Activated CD4-positive, alpha-beta T cell treated with anti-CD3 and anti-CD28 coated beads, Interleukin-10, Interleukin-2, amounts not matched to agents 100 ng/mL and 50 ng/mL, durations not matched to agents 16 hours and 8 hours (primary cell): ENCODE measurements around the gene NTPCR.
A peak's percentile ranks its signal among the peaks of the same experiment; 100 is the strongest.

ENCODE experiments used
- DNase-seq: peaks from one replicate; pipeline ENCODE4 v3.0.0-alpha.2; 2020

The NTPCR gene

DNA sequence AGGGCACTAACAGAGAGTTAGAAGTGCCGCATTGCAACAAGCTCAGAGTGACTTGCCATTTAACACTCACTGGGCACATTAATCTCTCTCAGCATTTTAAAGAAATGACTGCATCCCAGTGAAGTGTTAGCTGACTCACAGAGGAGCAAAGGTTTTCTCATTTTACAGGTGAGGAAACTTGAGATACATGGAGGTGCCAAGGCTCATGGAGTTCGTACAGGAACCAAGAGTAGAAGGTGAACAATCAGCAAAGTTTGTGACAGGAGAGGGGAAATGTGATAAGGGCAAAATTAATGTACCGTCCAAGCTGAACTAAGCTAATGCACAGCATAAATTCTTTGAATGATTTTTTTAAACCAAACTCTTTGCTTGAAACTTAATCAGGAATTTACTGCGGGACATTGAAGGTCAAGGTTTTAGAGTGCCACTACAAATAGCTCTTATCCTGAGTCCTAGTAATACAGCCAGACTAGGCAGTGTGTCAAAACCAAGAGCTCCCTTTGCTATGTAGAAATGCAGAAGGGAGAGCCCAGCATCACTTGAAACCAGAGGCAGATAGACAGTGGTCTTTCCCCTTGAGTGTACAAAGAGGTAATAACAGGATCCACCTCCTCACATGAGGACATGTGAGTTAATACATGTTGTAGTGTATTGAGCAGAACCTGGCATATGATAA is 22.4 kb upstream of the NTPCR start:
- DNase-seq, result no peak

DNA sequence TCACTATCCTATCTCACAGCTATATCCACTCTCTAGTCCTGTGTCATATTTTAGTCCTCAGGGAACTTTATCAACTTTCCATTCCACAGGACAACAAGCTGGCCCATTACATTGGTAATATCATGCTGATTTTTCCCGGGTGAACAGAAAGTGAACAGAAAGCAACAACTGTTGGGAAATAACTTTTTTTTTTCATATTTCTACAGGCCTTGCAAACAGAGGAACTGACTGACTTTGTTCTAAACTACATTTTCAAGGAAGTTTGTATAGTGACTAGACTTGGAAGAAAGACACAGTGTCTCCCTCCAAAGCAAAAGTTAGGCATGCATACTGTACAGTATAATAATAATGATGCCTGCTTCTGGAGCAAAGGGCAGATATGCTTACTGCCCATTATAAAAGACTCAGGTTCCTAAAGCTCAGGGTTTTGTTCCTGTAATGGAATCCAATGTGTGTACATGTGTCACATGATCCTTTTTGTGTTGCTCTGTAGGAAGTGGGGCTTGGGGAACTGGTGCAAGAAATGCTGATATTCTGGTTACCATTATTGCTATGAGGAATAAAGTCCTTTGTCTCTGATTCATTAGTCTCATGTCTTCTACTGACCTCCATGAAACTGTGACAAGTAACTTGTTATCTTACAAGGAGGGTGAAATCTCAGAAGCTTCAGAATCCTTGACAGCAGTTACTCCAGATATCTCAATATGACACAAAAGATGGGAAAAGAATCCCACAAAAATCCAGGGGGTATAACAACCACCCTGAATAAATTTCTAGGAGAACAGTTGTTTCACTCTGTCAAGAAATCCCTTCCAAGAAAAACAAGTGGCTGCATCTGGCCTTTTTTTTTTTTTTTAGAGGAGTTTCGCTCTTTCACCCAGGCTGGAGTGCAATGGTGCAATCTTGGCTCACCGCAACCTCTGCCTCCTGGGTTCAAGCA is 17.7 kb upstream of the NTPCR start:
- DNase-seq, result no peak

GRCh38 chr1:232936941-232937340 is 13.5 kb upstream of the NTPCR start:
- no peak for DNase-seq

- DNase-seq, result no peak
Measured at GRCh38 chr1:232937741-232938375, 12.6 kb upstream of the NTPCR start.

GRCh38 chr1:232938926-232939325 is 11.5 kb upstream of the NTPCR start:
- DNase-seq, result no peak

DNA sequence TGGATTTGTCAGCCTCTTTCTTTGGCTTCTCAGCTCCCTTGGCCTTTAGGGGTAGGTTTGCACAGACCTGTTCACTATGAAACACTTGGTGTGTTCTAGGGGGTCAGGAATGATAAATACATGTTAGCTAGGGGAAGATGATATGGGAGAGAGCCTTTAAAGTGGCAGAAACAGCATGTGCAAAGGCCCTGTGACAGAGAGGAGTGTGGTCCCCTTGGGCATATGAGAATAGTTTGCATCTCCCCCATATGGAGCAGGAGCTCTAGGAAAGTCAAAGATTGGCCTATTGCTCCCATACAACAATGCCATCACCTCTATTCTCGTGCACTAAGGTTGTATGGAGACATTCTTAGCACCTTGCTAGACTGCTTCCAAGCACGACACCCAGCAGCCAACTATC is 10.7 kb upstream of the NTPCR start:
- DNase-seq, result no peak

DNA sequence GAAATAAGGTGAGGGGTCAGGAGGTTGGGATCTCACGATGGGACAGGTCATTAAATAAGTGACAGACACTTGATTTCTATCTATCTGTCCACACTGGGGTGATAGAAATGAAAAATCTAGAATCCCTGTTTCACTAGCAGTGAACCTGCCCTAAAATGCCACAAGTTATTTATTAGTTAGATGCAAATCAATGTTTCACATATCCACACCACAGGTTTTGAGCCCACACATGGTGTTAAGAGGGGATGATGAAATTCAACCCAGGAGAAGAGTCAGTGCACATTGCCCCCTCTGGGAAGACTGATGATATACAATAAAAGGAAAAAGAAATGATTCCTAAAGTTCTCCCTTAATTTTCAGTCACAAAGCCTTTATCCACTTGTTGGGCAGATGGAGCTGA is 10.1 kb upstream of the NTPCR start:
- no peak for DNase-seq

- DNase-seq, result no peak
Measured at GRCh38 chr1:232942413-232943294, 7.8 kb upstream of the NTPCR start.

- peak; percentile 35 for DNase-seq
Measured at GRCh38 chr1:232943679-232944252, 6.6 kb upstream of the NTPCR start.

- DNase-seq, result no peak
Measured at GRCh38 chr1:232944347-232944746, 6.1 kb upstream of the NTPCR start.

DNA sequence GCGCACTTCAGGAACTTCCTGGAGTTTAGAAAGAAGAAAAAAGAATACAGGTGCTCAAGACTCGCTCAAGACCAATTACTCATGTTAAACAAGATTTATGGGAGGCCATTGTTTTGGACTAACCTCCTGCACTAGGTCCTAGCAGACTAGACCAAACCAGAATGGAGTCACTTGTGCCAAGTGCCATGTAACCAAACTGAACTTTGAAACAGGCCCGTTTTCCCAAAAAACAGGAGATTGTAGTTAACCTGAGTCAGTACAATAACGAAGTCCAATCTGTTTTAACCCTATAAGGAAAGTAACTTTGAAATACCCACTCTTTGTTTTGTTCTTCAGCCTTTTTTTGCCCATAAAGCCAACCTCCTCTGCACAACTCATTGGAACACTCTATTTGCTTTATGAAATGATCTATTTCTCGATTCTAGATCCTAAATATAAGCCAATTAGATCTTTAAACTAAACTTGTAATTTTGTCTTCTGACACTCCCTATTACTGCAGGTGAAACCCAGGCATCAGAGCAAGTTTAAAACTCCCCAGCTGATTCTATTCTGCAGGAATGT is 695 bp upstream of the NTPCR start:
- no peak for DNase-seq

DNA sequence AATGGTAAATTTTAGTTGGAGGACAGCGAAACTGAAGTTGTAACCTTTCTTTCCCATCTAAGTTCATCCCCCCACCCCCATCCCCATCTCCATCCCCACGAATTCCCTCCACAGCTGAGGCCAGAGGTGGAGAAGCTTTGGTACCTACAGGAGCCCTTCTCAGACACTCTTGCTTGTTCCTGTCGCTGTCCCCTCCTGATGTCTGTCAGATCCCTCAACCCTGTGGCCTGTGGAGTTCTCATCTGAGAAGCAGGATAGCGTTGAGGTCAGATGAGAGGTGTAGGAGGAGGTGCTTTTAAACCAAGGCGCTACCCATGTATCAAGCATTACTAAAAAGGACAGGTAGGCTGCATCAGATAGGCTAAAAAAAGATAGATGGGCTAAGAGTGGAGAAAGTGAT is 769 bp downstream of the NTPCR start:
- peak; percentile 46 for DNase-seq

GRCh38 chr1:232951605-232952004 is 1.2 kb downstream of the NTPCR start:
- no peak for DNase-seq

DNA sequence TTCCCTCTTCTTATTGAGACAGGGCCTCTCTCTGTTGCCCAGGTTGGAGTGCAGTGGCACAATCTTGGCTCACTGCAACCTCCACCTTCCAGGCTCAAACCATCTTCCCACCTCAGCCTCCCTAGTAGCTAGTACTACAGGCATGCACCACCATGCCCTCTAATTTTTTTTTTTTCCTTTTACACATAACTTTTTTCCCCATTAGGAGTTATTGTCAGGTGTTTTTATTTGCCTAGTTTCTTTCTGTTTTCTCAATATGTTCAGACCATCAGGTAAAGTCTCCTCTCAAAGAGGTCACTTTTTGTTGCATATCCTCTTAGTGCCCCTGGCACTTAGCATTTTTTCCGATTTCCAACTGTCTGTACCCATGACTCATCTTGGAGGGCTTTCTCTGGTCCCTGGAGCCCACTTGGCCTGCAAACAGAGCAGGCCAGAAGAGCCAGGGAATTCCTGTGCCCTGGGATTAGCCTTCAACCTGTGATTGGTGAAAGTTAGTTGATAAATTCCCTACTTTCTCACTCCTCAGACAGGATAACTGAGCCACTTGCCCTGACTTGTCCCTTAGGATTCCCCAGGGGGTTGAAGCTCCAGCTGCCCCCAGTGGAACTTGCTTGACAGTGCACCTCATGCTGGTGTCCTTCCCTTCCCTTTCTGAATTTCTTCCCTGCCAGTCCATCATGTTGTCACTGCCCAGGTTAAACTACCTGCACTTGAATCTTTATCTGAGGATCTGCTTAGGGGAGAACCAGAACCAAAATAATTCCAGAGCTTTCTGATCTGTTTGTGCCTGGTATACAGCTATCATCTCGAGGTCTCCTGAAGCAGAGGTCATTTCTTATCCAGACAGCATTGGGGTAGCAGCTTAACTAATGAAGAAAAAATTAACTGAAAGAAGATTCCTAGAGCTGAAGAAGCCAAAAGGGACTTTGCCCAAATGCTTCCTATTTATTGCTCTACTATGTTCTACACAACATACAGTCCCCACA is 2.4 kb downstream of the NTPCR start:
- peak; percentile 53 for DNase-seq

GRCh38 chr1:232954594-232955365 is 4.4 kb downstream of the NTPCR start:
- no peak for DNase-seq

GRCh38 chr1:232956081-232956480 is 5.7 kb downstream of the NTPCR start:
- DNase-seq, result no peak

GRCh38 chr1:232958067-232958466 is 7.7 kb downstream of the NTPCR start:
- DNase-seq, result no peak

DNA sequence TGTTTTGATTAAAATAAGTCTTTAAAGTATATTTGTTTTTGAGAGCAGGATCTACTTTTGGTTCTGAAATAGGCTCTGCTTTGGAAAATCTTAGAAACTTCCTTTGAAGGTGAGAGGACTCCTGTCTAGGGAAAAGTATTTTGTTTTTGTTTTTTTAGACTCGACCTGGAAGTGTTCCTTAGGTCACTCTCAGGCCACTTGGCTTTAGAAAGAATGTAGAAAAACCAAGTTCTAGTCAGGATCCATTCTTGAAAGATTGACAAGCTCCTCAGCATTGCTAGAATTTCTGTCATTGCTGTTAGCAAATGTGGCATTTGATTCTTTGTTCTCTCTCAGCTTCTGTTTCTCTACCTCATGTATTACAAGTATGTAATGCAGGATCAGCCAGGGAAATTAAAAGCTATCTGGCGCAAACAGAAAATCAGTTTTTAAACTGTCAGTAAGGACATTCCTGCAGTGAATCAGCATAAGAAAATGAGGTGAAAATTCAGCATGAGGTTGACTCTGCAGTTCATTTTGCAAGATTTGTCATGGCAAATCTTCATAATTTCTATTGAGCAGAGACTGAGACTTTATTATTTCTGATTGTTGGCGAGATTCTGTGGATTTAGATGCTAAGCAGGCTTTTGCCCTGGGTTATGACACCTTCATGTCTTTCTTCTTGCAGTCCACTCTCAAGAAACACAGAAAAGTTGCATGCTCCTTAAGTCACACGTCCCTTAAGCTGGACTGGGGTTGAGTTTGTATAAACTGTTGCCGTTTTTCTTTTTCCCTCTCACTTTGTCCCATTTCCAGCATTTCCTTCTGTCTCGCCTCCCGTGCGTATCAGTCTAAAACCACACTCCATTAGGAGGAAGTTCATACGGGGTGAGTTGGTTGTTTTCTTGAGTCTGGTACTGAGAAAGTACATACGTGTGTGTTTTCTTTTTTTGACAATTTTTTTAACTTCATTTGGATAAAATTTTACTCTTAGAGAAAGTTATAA is 12.6 kb downstream of the NTPCR start:
- no peak for DNase-seq

GRCh38 chr1:232964601-232965000 is 14.2 kb downstream of the NTPCR start:
- no peak for DNase-seq
